Measurements from ENCODE around the gene GALNT6.

GALNT6 gene

DNA sequence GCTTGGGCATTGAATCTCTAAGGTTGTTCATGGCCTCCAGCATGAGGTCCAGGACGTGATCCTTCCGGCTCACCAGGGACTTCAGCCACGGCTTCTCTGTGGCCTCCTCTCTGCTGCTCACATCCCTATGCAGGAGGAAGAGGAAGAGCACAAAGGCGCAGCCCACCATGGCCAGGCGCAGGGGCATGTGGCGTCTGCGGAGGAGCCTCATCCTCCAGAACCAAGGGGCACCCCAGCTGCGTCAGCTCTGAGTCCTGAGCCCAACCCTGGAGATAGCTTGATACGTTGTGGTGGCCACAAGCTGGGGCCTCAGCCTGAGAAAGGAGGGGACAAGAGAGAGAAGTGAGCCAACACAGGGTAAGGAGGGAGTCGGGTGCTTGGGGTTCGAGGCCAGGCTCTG lies 11.6 kb downstream of the GALNT6 start:
- no peak for DNase-seq

DNA sequence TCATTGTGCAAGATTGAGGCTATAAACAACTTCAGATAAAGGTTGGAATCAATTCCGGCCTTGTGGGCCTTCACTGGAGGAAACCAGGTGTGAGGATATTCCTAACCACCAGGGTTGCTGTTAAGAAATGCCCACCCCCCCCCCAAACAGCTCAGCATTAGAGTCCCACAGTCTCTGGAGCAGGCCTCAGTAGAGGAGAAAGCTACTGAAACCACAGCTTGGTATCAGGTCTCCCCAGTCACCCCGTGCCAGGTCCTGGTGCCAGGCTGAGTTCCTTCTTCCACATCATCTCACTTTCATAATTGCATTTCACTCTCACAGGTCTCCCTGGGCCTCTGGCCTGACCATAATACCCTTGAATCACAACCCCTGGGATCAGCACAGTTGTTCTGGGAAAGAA lies 12.5 kb downstream of the GALNT6 start:
- no peak for DNase-seq

DNA sequence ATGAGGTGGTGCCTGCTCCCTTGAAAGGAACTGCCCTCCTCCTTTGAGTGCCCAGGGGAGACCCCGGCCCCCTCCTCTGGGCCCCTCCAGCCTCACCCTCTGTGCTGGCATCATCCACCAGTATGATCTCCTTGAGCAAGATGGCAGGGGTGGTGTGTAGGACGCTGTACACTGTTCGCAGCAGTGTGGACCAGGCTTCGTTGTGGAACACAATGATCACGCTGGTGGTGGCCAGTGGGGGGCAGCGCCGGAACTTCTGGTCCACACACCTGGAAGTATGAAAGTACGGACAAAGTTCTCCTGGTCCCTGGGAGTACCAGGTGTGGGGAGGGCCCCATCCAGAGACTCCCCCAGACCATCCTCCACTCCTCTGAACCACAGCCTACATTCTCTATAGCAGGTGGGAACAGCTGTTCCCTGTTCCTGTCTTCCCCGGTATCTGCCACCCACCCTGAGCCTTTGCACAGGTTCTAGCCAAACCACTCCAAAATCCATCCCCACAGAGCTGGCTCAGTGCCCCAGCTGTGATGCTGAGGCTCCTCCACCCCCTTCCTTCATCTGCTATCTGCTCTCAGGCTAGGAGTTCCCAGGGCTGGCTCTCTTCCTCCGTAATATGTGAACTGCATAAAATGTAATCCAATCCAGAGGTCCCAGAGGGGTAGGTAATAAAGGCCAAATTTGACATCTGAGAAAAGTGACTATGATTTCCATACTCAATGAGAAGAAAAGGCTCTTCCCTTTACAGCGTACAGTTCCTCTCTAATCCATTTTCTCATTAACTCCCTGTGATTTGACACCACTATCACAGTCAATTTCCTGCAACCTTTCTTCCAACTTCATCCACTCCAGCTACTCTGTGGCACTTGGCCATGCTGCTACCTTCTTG lies 13.9 kb downstream of the GALNT6 start:
- DNase-seq, result no peak

DNA sequence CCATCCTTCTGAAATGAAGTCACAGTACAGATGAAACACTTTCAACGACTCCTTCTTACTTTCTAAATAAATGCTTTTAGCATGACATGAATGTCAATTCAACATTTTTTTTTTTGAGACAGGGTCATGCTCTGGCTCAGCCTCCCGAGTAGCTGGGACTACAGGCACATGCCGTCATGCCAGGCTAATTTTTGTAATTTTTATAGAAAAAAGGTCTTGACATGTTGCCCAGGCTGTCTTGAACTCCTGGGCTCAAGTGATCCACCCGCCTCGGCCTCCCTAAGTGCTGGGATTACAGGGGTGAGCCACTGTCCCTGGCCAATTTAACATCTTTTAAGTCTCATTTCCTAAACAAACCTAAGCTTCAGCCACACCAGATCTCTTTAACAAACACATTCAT lies 16.4 kb downstream of the GALNT6 start:
- no peak for DNase-seq

DNA sequence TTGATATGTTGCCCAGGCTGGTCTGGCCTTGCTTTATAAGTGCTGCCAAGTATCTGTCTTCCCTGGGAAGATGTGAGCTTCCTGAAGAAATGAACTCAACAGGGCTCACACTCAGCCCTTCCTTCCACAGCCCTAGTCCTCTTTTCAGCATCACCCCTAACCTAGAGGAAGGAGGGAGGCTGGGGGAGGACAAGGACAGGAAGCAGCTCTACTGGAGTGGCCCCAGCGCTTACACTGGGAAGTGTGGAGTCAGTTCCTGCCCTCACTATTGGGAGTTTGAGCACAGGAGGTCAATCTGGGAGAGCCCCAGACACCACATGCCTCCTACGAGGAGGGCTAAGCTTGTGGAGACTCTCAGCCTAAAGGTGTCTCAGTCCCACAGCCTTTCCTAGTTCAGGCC lies 16.8 kb downstream of the GALNT6 start:
- DNase-seq, result no peak

DNA sequence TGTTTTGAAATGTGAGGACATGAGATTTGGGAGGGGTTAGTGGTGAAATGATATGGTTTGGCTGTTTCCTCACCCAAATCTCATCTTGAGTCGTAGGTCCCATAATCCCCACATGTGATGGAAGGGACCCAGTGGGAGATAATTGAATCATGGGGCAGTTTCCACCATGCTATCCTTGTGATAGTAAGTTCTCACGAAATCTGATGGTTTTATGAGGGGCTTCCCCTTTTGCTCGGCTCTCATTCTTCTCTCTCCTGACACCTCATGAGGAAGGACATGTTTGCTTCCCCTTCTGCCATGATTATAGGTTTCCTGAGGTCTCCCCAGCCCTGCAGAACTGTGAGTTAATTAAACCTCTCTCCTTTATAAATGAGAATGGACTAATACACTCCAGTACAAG lies 18.0 kb downstream of the GALNT6 start:
- DNase-seq, result no peak

DNA sequence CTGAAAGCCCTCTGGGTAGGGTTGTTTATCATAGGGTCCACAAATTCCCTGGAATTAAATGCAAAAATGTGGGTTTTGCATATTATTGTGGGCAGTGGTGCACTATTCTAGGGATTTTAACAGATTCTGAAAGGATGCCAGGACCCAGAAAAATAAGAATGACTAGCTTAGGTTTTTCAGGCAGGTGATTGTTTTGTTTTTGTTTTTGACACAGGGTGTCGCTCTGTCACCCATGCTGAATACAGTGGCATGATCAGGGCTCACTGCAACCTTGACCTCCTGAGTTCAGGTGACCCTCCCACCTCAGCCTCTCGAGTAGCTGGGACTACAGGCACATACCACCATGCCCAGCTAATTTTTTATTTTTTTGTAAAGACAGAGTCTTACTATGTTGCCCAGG lies 19.2 kb downstream of the GALNT6 start:
- no peak for DNase-seq

DNA sequence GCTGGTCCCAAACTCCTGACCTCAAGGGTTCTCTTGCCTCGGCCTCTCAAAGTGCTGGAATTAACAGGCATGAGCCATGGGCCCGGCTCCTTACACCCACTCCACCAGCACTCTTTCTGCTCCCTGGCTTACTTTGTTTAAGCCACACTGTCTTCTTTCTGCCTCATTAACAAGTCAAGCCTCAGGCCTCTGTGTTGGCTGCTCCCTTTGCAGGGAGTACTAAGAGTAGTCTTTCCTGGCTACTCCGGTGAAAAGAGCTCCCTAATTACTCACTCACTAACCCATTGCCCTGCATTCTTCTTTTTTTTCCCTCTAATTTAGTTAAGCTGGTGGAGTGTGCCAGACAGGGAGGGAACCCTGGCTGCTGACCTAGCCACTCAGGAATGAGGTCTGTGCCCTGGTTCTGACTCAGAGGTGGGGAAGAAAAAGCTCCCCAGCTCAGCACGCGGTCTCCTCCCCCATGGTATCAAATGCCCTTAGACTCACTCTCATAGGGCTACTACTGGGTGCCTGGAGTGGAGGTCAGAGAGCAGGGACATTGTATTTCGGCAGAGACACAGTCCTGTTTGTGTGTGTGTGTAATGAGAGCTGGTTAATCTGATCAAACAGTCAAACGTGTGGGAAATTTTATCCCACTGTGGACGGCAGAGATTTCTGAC lies 19.8 kb downstream of the GALNT6 start:
- DNase-seq, result no peak

DNA sequence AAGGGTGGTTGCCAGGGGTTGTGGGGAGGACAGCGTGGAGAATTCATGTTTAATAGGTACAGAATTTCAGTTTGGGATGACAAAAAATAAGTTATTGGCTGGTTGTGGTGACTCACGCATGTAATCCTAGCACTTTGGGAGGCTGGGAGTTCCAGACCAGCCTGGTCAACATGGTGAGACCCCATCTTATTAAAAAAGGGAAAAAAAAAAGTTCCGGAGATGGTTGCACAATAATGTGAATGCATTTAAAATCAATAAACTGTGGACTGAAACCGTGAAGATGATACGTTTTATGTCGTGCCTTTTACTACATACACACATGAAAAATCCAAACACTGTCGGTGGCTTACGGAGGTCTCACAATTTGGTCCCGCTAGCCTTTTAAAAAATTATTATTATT lies 20.5 kb downstream of the GALNT6 start:
- no peak for DNase-seq

DNA sequence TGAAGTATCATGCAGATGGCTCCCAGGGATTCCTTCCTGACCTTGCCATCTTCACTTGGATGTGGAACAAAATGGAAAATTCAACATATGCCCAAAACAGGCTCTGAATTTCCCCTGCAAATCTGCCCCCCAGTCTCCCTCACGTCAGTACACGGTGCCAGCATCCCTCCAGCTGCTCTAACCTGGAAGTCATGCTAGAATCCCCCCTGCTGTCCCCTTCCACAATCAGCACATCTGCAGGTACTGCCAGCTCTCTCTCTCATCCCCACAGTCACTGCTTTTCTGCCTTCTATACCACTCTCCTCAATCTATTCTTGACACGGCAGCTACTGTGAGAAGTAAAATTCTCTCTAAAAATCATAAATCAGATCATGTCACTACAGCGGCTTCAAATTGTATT lies 21.6 kb downstream of the GALNT6 start:
- DNase-seq, result no peak

DNA sequence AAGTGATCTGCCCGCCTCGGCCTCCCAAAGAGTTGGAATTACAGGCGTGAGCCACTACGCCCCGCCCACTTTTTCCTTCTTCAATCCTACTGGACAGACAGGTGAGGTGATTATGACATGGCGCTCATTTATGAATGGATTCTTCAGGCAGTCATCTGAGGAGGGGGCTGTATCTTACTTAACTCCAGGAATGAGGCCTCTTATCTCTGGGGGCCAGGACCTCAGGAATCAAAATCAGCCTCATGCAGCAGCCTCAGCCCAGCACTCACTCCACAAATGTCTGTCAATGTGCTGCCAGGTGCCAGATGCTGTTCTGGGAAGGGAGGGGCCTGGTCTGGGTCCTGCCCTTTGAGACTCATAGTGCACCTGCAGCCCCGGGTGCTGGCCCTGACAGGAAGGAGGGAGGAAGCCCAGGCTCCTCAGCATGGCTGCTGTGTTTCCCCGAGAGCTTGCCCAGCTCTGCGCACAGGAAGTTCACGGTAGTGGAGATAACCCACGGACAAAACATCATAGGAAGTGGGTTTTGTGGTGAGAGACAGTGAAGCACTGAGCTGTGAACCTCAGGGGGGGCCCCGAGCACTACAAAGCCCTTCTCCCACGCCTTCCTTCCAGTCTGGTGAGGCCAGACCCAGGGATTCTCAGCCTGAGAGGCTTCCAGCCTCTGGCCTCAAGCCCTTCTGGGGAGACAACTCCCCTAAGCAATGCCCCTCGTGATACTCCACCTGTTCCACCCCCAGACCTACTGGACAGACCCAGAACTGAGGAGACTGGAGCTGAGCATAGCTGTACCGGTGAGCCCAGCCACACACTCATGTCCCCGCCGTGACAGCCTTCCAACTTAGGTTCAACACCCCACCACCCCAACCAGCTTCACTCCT lies 22.3 kb downstream of the GALNT6 start:
- DNase-seq, result no peak

DNA sequence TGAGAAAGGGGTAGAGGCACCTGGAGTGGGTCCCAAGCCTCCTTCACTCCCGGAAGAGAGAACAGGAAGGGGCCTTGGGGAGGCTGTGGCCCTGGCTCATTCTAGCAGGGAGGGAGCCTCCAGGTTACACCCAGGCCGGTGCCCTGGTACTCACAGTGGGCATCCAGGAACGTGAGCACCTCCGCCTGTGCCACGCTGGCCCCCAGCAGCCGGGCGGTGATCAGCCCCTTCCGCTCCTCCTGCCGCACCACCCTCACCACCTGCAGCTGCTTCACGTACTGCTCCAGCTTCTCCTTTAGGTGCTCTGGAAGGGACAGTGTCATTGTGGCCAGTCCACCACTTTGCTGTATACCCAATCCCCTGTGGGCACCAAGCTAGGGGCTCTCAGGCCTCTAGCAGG lies 25.9 kb downstream of the GALNT6 start:
- DNase-seq, result no peak

DNA sequence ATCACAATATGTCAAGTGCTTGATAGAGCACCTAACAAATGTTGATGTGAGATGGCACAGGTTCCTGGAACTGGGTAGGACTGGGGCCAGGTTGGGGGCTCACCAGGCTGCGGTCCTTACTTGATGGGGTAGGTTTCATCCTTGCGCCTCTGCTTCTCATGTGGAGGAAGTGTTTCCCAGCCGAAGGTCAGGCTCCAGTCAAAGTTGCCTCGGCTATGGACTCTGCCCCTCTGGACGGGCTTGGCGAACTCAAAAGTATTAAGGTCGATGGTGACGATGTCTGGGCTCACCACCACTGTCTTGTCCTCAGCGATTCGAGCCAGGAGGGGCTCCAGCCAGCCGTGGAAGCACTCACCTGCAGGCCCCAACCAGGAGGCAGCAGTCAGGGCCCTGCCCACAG lies 27.2 kb downstream of the GALNT6 start:
- DNase-seq, result no peak

DNA sequence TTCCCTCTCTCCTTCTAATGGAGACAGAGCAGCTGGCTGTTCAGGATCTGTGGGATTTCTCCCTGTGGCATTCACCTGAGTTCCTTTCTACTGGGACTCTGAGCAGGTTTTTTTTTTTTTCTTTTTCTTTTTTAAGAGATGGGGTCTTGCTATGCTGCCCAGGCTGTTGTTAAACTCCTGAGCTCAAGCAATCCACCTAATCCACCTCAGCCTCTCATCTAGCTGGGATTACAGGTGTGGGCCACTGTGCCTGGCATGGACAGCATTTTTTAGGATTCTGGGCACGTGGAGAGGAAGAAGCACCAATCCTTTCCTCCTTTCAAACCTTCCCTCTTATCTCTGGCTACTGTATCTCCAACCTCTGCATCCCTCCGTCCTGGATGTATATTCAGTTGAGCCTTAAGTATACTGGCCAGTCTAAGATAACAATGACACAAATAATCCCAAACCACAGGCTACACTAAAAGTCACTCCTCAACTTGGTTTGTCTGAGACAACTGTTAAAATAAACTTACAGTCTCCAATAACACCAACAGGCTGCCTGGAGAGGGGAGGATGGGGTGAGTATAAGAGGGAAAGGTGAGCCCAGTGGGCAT lies 28.4 kb downstream of the GALNT6 start:
- DNase-seq, result no peak

DNA sequence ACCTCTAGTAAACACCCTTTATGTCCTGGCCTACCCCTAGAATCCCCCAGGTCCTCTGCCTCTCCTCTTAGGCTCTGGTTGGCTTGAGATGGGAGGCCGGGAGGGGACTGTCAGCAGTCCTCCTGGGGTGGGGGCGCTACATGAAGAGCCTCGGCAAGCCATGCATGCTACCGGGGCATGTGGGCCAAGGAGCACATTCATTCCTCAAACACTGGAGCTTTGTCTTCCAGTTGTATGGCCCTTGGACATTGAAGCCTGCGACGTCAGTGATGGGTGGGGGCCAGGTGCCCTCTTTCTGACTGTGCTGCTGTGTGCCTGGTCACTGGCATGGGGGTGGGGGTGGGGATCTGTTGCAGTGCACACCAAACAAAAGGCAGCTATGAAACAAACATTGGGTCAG lies 28.9 kb downstream of the GALNT6 start:
- DNase-seq, result no peak

DNA sequence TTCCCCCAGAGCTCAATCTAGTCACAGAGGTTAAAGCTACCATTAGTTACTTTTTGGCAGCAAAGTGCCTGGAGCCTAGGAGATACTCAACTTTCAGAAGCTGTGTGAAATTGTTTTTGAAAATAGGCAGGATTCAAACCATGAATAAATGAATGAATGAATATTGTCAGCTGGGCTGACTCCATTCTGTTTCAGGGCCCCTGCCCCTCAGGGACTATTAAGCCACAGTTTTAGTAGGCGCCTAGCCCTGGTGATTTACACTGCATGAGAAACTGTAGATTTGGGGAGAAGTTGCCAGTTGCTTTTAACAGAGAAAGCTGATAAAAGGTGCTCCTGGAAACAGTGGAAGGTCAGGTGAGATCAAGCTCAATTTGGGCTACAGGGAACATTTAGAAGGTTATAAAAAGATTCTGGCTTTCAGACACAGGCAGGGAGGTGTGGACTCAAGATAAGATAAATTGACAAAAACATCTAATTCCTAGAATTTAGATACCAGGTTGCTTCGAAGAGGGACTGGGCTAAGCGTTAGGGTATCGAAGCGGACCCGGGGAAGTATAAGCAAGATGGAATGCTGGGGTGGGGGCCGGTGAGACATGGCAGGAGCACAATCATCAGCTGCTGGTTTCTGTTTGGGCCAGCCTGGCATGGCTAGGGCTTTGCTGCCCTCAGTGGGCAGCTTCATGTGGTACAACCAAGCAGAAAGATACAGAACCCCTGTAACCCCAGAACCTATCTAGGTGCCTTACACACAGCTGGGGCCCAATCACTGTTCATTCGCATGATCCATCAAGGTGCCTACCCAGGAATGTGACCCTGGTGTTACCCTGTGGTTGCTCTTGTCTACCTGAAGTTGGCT lies 29.8 kb downstream of the GALNT6 start:
- DNase-seq, result no peak

DNA sequence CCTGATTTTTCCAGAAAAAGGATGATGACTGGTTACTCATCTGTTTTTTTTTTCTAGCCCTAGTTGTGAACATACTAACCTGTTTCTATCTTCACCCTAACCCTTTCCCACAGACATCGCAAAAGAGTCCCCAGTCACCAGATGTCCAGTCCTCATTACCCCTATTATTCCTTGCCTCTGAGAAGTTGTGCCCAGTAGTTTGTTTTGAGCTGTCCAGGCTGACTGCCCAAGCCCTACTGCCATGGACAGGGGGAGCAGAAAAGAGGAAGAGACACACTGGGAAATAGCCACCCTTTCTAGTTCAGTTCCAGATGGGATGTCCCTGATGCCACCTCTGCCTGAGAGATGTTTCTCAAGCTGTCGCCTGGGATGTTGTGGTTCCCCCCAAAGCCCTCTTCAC lies 30.9 kb downstream of the GALNT6 start:
- DNase-seq, result no peak

DNA sequence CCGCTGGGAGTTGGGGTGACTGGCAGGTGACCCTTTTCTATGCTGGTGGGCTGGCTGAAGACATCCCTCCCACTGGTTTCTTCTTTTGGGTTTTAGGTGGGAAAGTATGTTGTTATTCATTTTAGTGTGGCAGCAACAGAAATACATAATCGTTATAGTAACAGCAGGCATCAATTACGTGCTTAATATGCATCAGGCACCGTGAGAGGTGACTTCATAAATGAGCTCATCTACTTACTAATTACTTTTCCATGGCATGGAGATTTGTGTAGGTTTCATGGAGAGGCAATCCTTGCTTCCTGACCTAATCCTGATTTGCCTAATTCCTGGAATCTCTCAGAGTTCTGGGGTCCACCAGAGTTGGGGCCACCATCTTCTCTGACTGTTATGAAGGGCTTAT lies 31.4 kb downstream of the GALNT6 start:
- no peak for DNase-seq

DNA sequence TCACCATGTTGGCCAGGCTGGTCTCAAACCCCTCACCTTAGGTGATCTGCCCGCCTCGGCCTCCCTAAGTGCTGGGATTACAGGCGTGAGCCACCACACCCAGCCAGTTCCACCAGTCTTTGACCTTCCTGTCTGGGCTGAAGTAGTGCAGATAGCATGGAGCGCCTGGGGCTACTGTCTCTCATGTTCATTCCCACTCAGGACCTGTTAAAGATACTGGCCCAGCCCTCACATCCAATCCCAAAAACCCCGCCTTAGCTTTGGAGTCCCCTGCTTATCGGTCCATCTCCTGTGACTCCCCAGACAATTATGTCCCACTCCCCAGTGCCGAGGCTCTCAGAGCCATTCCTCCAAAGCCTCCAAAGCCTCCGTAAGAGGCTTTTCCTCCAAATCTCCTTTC lies 32.7 kb downstream of the GALNT6 start:
- no peak for DNase-seq

DNA sequence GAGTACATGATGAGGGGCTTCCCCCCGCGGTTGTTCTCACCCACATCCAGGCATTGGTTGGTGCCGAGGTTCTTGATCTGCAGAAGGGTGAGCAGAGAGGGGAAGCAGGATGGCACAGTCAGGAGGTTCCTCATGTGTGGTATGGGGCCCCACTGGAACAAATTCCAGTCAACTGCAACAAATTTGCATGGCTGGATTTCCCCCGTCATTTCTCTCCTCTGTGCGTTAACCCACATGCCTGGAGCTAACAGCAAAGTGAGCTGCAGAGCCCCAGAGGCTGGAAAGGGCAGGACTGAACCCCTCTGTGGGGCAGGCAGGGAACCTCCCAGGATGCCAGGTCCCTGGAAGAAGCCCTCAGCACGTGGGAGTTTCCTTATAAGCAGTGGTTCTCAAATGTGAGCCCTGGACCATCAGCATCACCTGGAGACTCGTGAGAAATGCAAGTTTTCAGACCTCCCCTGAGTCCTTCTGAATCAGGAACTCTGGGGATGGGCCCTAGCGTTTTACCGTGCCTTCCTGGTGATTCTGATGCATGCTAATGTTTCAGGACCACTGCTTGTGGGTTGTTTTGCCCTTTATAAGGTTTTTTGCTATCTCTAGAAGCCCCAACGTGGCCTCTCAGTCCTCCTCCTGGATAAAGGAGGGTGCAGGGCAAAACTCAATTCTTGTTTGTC lies 33.7 kb downstream of the GALNT6 start:
- no peak for DNase-seq

DNA sequence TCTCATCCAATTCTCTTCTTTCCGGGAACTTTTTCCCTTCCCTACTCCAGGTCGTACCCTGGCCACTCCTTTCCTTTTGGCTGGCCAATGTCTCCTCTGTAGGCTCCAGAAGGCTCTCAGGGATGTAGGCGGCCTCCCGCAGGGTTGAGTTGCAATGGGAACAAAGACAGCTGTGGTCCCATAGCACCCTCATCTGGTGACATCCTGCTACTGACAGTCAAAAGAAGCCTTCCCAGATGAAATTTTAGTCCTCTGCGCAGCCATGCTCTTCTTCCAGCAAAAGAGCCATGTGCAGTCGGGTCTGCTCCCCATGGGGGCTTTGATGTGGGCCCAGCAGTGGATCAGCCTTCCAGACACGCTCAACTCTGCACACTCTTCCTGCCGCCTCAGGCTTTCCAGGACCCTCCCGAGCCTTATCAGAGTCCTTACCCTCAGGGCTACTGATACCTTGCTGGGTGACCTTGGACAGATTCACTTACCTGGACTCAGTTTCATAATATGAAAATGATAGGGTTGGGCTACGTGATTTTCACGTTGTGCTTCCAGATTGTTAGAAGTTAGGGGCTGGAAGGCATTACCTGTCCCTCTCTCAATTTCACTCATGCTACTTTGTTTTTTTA lies 39.2 kb downstream of the GALNT6 start:
- peak; percentile 14 for DNase-seq
